Measurements from ENCODE around the gene ICOS.

DNA sequence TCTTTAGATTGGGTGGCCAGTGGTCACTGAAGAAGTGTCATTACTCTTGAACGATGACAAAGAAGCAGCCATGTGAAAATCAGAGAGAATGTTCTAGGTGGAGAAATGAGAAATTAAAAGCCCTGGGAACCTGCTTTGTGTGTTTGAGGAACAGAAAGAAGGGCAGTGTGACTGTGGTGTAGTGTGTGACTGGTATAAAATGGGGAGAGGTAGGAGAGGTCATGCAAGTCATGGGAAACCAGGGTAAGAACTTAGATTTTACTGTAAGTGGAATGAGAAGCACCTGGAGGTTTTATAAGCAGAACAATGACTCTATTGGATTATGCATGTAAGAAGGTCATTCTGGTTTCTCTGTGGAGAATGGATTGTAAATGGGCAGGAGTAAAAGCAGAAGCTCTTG lies 12.2 kb downstream of the ICOS start:
- TF ChIP-seq EZH2 (IDR thresholded peaks at IDR 0.05; ENCODE audit: borderline replicate concordance, low read length), result no peak
- TF ChIP-seq, protein P1, sequence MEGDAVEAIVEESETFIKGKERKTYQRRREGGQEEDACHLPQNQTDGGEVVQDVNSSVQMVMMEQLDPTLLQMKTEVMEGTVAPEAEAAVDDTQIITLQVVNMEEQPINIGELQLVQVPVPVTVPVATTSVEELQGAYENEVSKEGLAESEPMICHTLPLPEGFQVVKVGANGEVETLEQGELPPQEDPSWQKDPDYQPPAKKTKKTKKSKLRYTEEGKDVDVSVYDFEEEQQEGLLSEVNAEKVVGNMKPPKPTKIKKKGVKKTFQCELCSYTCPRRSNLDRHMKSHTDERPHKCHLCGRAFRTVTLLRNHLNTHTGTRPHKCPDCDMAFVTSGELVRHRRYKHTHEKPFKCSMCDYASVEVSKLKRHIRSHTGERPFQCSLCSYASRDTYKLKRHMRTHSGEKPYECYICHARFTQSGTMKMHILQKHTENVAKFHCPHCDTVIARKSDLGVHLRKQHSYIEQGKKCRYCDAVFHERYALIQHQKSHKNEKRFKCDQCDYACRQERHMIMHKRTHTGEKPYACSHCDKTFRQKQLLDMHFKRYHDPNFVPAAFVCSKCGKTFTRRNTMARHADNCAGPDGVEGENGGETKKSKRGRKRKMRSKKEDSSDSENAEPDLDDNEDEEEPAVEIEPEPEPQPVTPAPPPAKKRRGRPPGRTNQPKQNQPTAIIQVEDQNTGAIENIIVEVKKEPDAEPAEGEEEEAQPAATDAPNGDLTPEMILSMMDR (IDR thresholded peaks at IDR 0.05; ENCODE audit: low read length), result no peak

Data from OCI-LY1 (cell line).